GM18907 (cell line): ENCODE data around the gene GTF2H2C_2.
"Not testable (repeated sequence)": the region's sequence is repeated elsewhere in the genome, so short reads cannot be mapped to it uniquely, and the experiment has no call there.

ENCODE experiments used
- ATAC-seq: cut with Tn5 transposase; IDR thresholded peaks from one replicate; pipeline ENCODE4 v1.9.1; 2021; ENCODE audit warnings: mild to moderate bottlenecking, moderate library complexity; ENCODE audit not compliant: unreplicated experiment

Gene GTF2H2C_2

GRCh38 chr5:70415117-70415516 lies at the start of gene GTF2H2C_2:
GTF2H2C_2 (plus strand) TSS chr5:70415368.
- ATAC-seq: peak; percentile 97

- not testable (repeated sequence) for ATAC-seq
Observed at GRCh38 chr5:70400984-70401686, 14.0 kb upstream of the GTF2H2C_2 start.

GRCh38 chr5:70421322-70421721 lies 6.2 kb downstream of the GTF2H2C_2 start:
- not testable (repeated sequence) for ATAC-seq

DNA sequence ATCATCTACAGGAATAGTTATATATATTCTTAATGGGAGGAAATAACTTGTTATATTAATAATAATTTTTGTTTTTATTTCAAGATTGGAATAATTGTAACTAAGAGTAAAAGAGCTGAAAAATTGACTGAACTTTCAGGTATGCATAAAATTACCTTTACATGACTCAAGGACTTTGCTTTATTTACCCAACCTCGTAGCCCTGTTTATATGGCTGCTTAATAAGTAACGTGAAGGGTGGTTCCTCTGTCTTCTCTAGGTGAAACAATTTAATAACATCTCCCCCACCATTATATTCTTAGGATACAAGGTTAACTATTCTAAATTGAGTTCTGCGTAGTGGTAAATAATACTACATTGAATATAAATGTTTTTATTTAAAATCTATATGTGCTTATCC lies 8.0 kb downstream of the GTF2H2C_2 start:
- ATAC-seq: not testable (repeated sequence)

- ATAC-seq: not testable (repeated sequence)
Observed at GRCh38 chr5:70438518-70438917, 23.4 kb downstream of the GTF2H2C_2 start.

GRCh38 chr5:70449565-70449964 lies 34.4 kb downstream of the GTF2H2C_2 start:
- ATAC-seq: not testable (repeated sequence)

DNA sequence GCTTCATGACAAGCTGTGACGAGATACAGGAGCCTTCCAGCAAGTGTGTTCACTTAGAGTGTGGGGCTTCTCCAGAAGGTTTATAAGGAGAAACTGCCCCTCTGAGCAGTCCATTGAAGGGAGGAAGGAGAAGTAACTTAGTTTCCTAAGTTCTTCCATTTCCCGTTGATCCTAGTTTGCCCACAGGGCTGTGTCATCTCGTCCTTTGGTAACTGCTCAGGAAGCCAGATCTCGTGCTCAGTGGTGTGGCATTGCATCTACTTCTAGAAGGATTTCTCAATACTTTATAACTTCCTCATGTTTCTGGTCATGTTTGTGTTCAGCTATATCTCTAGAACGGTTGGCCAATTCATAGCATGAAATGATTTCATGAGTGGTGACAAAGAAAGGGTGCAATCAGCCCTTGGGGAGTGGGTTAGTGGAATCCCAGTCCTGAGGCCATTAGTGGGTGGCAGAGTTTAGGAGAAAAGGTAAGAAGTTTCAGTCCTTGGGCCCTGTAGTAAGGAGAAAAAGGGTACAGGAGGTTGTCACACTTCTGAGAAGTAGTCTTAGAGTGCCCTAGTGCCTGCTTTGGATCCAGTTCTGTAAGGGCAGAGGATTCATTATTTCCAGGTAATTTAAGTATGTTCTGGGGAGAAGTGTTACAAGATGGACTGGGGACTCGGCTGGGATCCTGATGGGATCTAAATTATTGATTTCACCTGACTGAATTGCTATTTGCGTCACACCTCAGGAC lies 36.2 kb downstream of the GTF2H2C_2 start:
- not testable (repeated sequence) for ATAC-seq

DNA sequence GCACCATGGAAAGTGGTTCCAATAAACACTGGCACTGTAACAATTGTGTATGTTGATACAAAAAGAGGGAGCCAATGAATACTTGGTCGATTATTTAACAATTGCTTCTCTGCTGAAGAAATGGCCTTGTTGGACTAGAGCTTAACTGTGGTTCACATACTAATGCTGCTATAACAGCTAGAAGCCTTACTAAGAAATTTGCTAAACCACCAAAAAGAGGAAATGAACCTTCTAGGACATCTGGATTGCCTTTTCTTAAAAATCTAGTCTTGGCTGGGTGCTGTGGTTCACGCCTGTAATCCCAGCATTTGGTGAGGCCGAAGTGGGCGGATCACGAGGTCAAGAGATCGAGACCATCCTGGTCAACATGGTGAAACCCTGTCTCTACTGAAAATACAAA lies 41.9 kb downstream of the GTF2H2C_2 start:
- peak; percentile 94 for ATAC-seq

DNA sequence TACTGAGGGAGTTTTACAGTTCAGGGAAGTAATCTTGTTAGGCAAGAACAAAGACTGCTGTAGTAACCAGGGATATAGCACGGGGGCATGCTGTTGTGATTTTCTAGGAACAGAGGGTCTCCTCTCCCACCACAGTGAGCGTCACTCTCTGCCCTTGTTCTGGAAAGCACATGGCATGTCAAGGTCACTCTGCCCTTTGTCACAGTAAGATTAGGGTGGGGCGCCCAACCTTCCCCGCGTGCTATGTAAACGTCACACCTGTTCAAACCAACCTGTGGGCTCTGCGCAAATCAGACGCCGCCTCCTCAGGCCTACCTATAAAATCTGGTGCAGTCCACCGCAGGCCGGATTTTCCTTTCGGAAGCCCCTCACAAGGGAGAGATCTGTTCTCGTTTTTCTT lies 44.0 kb downstream of the GTF2H2C_2 start:
- ATAC-seq: not testable (repeated sequence)

GRCh38 chr5:70461984-70462383 lies 46.8 kb downstream of the GTF2H2C_2 start:
- ATAC-seq: not testable (repeated sequence)

DNA sequence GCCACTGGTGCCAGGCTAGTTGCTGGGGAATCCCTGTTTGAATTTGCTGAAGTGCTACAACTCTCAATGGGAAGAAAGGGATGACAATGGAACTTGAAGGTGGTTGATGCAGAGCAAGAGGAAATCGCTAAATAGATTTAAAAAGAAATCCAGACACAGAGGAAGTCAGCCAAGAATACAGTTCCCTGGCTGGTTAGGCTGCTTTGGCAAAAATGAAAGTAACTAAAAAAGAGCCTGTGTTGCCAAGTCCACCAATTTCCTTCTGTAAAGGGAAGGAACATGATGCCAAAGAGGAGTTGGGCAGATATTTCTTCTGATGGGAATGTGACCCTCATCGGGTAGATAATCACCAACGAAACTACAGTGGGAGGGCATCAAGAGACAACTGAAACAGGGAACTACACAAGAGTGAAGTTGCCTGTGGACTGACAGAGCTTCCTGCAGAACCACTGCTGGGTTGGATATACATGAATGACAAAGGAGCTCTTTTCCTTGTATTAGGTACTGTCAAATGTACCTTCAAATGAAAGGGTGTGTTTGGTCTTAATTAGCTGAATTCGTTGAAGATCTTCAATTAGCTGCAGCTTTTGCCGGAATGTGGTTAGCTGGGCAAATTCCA lies 49.0 kb downstream of the GTF2H2C_2 start:
- not testable (repeated sequence) for ATAC-seq

DNA sequence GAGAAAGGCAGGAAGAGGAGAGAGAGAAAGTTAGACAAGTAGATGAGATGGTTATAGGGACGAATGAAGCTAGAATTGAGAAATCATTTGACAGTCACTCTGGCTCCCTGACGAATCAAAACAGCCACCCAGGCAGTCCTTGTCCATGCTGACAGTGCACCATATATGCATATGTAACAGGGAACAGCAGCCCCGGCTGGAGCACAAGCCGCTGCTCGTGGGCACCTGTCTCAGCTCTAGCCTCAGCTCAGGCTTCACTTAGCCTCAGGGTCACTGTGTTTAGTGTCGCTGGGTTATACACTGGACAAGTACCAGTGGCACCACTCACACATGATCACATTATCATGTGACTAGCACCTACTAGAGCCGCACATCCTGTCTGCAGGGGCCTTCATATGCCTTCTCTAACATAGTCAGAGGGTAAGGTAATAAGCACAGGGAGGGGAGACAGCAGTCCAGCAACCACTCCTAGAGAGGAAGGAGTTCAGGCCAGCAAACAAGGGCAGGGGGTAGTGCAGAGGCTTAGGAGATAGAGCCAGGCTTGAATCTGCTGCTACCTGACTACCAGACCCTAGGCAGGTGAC lies 54.9 kb downstream of the GTF2H2C_2 start:
- not testable (repeated sequence) for ATAC-seq
